ENCODE data around the gene ZNF330.

Gene ZNF330

DNA sequence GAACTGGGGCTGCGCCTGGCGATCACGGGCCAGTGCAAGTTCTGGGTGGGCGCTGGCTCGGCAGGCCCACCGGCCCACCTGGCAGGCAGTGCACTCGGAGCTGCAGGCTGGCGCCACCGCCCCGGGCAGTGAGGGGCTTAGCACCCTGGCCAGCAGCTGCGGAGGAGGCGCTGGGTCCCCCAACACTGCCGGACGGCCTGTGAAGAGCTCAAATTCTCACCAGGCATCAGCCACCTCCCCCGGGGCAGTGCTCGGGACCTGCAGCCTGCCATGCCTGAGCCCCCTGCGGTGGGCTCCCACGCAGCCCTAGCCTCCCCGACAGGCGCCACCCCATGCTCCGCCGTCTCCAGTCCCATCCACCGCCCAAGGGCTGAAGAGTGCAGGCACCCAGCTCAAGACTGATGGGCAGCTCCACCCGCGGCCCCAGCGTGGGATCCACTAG is 7.1 kb upstream of the ZNF330 start:
- DNase-seq: no peak
- no peak overlapping the region for H2AFZ ChIP-seq (ENCODE audit: low read length)
- H3K4me1 ChIP-seq (ENCODE audit: low read length): no peaks in the 10 kb centered on the region
- TF ChIP-seq EZH2phosphoT487 (IDR thresholded peaks at IDR 0.05; ENCODE audit: low read length) (no peak), EZH2 (optimal IDR thresholded peaks at IDR 0.05; ENCODE audit: low read depth, low read length) (no peak)
- TF ChIP-seq, protein P1, sequence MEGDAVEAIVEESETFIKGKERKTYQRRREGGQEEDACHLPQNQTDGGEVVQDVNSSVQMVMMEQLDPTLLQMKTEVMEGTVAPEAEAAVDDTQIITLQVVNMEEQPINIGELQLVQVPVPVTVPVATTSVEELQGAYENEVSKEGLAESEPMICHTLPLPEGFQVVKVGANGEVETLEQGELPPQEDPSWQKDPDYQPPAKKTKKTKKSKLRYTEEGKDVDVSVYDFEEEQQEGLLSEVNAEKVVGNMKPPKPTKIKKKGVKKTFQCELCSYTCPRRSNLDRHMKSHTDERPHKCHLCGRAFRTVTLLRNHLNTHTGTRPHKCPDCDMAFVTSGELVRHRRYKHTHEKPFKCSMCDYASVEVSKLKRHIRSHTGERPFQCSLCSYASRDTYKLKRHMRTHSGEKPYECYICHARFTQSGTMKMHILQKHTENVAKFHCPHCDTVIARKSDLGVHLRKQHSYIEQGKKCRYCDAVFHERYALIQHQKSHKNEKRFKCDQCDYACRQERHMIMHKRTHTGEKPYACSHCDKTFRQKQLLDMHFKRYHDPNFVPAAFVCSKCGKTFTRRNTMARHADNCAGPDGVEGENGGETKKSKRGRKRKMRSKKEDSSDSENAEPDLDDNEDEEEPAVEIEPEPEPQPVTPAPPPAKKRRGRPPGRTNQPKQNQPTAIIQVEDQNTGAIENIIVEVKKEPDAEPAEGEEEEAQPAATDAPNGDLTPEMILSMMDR (IDR thresholded peaks at IDR 0.05; ENCODE audit: low read length): no peak
- H4K20me1 ChIP-seq (ENCODE audit: insufficient read depth, low read length): no peaks in the 10 kb centered on the region
- no peaks in the 10 kb centered on the region for H3K27me3 ChIP-seq (replicated peaks; ENCODE audit: insufficient read depth, low read length)
- H3K9me2 ChIP-seq (replicated peaks; ENCODE audit: insufficient read depth, low read length): no peaks in the 10 kb centered on the region
- H3F3A ChIP-seq (ENCODE audit: insufficient read depth, low read length): no peaks in the 10 kb centered on the region
- no peak overlapping the region for H3K27ac ChIP-seq (ENCODE audit: low read length)
- H3K4me2 ChIP-seq (ENCODE audit: low read depth, low read length): no peak overlapping the region
- H3K79me2 ChIP-seq (ENCODE audit: low read length): no peaks in the 10 kb centered on the region
- no peaks in the 10 kb centered on the region for H3K9me3 ChIP-seq (replicated peaks; ENCODE audit: insufficient read depth, low read length)
- no peak overlapping the region for H3K9ac ChIP-seq (ENCODE audit: low read length)
- H3K36me3 ChIP-seq (replicated peaks; ENCODE audit: insufficient read depth, low read length): no peaks in the 10 kb centered on the region
- H3K4me3 ChIP-seq (ENCODE audit: low read length): no peak overlapping the region

DNA sequence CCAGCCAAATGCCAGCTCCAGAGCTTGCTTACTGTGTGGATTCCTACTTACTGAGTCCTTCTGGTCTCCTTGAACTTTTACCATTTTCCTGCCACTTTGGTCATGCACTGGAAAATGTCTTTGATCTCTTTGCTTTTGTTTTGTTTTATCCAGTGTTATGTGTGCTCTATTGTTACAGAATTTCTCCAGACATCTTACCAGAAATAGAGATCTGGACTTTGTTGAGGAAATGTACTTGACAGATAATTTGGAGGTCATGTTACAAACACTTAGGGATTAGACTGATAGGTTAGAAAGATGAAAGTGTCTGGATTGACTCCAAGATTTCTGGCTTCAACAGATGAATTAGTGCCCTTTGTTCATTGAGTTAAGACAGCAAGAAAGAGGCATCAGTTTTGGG is 5.7 kb upstream of the ZNF330 start:
- DNase-seq: no peak
- Histone ChIP-seq H3K9me3 (replicated peaks; ENCODE audit: insufficient read depth, low read length) (no peaks in the 10 kb centered on the region), H3F3A (ENCODE audit: insufficient read depth, low read length) (no peaks in the 10 kb centered on the region), H3K4me1 (ENCODE audit: low read length) (no peaks in the 10 kb centered on the region), H3K36me3 (replicated peaks; ENCODE audit: insufficient read depth, low read length) (no peaks in the 10 kb centered on the region), H3K4me3 (ENCODE audit: low read length) (no peak overlapping the region), H3K9ac (ENCODE audit: low read length) (no peak overlapping the region), H3K4me2 (ENCODE audit: low read depth, low read length) (no peak overlapping the region), H3K27ac (ENCODE audit: low read length) (no peak overlapping the region), H3K9me2 (replicated peaks; ENCODE audit: insufficient read depth, low read length) (no peaks in the 10 kb centered on the region), H4K20me1 (ENCODE audit: insufficient read depth, low read length) (no peaks in the 10 kb centered on the region), H3K79me2 (ENCODE audit: low read length) (no peaks in the 10 kb centered on the region), H2AFZ (ENCODE audit: low read length) (no peak overlapping the region), H3K27me3 (replicated peaks; ENCODE audit: insufficient read depth, low read length) (no peaks in the 10 kb centered on the region)
- TF ChIP-seq EZH2 (optimal IDR thresholded peaks at IDR 0.05; ENCODE audit: low read depth, low read length) (no peak), EZH2phosphoT487 (IDR thresholded peaks at IDR 0.05; ENCODE audit: low read length) (no peak)
- TF ChIP-seq, protein P1 (IDR thresholded peaks at IDR 0.05; ENCODE audit: low read length): no peak

DNA sequence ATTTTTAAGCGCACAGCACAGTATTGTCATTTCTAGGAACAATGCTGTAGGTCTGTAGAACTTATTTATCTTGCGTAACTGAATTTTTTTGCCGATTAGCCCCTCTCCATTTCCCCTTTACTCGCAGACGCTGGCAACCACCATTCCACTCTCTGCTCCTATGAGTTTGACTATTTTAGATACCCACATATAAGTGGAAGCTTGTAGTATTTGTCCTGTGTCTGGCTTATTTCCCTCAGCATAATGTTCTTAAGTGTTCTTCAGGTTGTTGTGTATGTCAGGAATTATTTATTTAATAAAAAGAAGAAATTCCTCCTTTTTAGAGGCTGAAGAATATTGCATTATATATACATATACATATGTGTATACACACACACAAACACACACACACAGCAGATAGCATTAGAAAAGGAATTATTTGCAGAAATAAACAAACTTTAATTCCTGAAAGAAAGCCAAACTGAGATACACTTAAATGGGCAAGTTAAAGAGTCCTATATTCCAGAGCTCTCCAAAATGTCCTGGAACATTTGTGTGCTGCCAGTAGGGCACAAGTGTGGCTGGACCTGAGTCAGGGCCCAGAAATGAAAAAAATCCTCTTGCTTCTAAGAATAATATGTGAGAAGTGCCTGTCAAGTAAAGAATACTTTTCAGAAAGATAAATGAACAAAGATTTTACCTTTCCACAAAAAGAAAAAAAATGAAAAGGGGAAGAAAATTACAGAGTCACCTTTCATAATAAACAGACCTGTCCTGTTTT is 4.5 kb upstream of the ZNF330 start:
- no peak overlapping the region for H2AFZ ChIP-seq (ENCODE audit: low read length)
- no peaks in the 10 kb centered on the region for H3F3A ChIP-seq (ENCODE audit: insufficient read depth, low read length)
- H4K20me1 ChIP-seq (ENCODE audit: insufficient read depth, low read length): no peaks in the 10 kb centered on the region

More for the DNA sequence above, 4.5 kb upstream of the ZNF330 start:
- TF ChIP-seq EZH2phosphoT487 (IDR thresholded peaks at IDR 0.05; ENCODE audit: low read length) (no peak), EZH2 (optimal IDR thresholded peaks at IDR 0.05; ENCODE audit: low read depth, low read length) (no peak)
- TF ChIP-seq, protein P1 (IDR thresholded peaks at IDR 0.05; ENCODE audit: low read length): no peak
- Histone ChIP-seq H3K27ac (ENCODE audit: low read length) (no peak overlapping the region), H3K79me2 (ENCODE audit: low read length) (peaks cover 6% of the 10 kb centered on the region), H3K9me2 (replicated peaks; ENCODE audit: insufficient read depth, low read length) (no peaks in the 10 kb centered on the region), H3K4me1 (ENCODE audit: low read length) (no peaks in the 10 kb centered on the region), H3K4me3 (ENCODE audit: low read length) (no peak overlapping the region), H3K4me2 (ENCODE audit: low read depth, low read length) (no peak overlapping the region), H3K9me3 (replicated peaks; ENCODE audit: insufficient read depth, low read length) (no peaks in the 10 kb centered on the region), H3K27me3 (replicated peaks; ENCODE audit: insufficient read depth, low read length) (no peaks in the 10 kb centered on the region), H3K36me3 (replicated peaks; ENCODE audit: insufficient read depth, low read length) (no peaks in the 10 kb centered on the region), H3K9ac (ENCODE audit: low read length) (no peak overlapping the region)
- DNase-seq: no peak
